Measurements from ENCODE around the gene CDKN3. TPM values are rescaled to one million over a fixed set of nuclear protein-coding genes. Genes with fewer than 3 reads are reported as not detected.
"Not testable (repeated sequence)": the region's sequence is repeated elsewhere in the genome, so short reads cannot be mapped to it uniquely, and the experiment has no call there.

CDKN3 gene
- total RNA-seq, 1 experiment from 2014 or later: 296 TPM

DNA sequence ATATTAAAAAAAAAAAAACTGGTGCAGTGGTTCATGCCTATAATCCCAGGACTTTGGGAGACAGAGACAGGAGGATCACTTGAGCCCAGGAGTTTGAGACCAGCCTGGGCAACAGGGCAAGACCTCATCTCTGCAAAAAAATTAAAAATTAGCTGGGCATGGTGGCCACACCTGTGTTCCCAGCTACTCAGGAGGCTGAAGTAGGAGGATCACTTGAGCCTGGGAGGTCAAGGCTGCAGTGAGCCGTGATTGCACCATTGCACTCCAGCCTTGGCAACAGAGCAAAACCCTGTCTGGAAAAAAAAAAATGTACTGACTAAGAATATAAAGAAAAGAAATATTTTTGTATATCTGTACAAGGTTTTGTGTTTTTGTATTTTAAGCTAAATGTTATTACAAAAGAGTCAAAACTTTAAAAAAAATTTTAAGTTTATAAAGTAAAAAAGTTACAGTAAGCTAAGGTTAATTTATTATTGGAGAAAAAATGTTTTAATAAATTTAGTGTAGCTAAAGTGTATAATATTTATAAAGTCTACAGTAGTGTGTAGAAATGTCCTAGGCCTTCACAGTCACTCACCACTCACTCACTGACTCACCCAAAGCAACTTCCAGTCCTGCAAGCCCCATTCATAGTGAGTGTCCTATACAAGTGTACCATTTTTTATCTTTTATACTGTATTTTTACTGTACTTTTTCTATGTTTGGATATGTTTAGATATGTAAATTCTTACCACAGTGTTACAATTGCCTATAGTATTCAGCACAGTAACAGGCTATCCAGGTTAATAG, 60.2 kb downstream of the CDKN3 start:
- DNase-seq (ENCODE audit: low read depth): not testable (repeated sequence)

DNA sequence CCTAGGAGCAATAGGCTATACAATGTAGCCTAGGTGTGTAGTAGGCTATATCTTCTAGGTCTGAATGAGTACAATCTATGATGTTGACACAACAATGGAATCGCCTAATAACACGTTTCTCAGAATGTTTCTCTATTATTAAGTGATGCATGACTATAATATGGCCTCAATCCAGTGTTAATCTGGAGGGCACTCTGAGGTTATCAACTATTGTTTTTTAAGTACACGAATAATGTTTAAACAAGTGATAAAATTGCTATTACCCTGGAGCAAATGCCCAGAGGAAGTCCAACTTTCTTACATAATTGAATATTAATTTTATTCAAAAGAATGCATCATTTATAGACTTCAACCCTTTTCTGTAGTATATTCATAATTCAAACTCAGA, 60.8 kb downstream of the CDKN3 start:
- DNase-seq (ENCODE audit: low read depth): no peak

DNA sequence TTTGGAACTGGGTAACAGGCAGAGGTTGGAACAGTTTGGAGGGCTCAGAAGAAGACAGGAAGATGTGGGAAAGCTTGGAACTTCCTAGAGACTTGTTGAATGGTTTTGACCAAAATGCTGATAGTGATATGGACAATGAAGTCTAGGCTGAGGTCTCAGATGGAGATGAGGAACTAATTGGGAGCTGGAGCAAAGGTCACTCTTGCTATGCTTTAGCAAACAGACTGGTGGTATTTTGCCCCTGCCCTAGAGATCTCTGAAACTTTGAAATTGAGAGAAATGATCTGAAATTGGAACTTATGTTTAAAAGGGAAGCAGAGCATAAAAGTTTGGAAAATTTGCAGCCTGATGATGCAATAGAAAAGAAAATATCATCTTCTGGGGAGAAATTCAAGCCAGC, 61.7 kb downstream of the CDKN3 start:
- DNase-seq (ENCODE audit: low read depth): not testable (repeated sequence)

DNA sequence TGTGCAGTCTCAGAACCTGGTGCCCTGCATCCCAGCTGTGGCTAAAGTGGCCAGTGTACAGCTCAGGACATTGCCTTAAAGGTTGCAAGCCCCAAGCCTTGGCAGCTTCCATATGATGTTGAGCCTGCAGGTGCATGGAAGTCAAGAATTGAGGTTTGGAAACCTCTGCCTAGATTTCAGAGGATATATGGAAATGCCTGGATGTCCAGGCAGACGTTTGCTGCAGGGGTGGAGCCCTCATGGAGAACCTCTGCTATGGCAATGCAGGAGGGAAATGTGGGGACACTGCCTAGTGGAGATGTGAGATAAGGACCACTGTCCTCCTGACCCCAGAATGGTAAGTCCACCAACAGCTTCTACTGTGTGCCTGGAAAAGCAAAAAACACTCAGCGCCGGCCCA, 62.3 kb downstream of the CDKN3 start:
- DNase-seq (ENCODE audit: low read depth): no peak

GRCh38 chr14:54462048-54462447, 65.2 kb downstream of the CDKN3 start:
- DNase-seq (ENCODE audit: low read depth): no peak

DNA sequence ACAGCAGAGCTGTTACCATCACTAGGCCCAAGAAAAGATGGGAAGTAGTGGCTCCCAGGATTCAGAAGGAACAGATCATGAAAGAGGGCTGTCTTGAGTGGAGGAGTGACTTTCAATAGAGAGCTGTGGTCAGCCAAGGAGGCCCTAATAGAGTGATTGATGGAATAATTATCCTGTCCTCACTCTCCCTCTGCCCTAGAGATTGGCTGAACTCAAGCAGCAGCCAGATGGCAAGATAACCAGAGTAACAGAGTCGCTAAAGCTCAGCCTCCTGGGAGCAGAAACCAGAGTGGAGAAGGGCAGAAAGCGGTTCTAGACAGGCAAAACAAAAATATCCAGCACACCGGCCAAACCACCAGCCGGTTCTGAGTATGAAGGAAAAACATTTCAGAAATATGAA, 68.8 kb downstream of the CDKN3 start:
- no peak for DNase-seq (ENCODE audit: low read depth)

DNA sequence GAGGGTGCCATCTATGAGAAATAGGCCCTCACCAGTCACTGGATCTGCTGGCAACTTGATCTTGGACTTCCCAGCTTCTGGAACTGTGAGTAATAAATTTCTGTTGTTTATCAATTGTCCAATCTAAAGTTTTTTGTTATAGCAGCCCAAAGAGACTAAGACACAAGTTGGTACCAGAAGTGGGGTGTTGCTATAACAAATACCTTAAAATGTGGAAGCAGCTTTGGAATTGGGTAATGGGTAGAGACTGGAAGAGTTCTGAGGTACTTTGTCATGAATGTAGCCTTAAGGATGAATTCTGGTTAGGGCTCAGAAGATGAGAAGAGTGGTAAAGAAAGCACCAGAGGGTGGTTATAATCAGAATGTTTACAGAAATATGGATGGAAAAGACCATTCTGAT, 70.5 kb downstream of the CDKN3 start:
- DNase-seq (ENCODE audit: low read depth): no peak

Other genes starting within 250 kb of the CDKN3 start
- gene CNIH1, start 44.4 kb downstream of the CDKN3 start, total RNA-seq (2014; rRNA removed; shearing (Covaris generic)): 157 and 175 TPM in 2 replicates
- 90.1 and 94.2 TPM in 2 replicates for gene GMFB, start 92.0 kb downstream of the CDKN3 start, total RNA-seq (2014; rRNA removed; shearing (Covaris generic))
- 11.9 and 19.6 TPM in 2 replicates for gene CGRRF1, start 112.9 kb downstream of the CDKN3 start, total RNA-seq (2014; rRNA removed; shearing (Covaris generic))
- 8.6 and 10.1 TPM in 2 replicates for gene SAMD4A, start 170.1 kb downstream of the CDKN3 start, total RNA-seq (2014; rRNA removed; shearing (Covaris generic))